Activated B cell treated with CpG ODN at 0.5 μM for 24 hours (primary cell): ENCODE results near the gene CLCA1. TPM values are rescaled to one million over a fixed set of nuclear protein-coding genes. Genes with fewer than 3 reads are reported as not detected.

Experiments used
- ATAC-seq: fragments of 200-7000 bp; cut with Tn5 transposase; one replicate; pipeline ENCODE4 v1.10.0; 2021; ENCODE audit warnings: low read depth, mild to moderate bottlenecking, moderate library complexity
- CTCF ChIA-PET: fragments of 350-600 bp; sonication (Branson Sonifier 250); formaldehyde crosslinking; loops from one replicate; lab custom pipeline; 2021; ENCODE audit warnings: antibody characterized with exemption; lab: Charles Lee
- POLR2A ChIA-PET: fragments of 350-600 bp; sonication (Branson Sonifier 250); formaldehyde crosslinking; loops from one replicate; lab custom pipeline; 2021; ENCODE audit warnings: antibody characterized with exemption; lab: Charles Lee
- DNase-seq: peaks from one replicate; pipeline ENCODE4 v3.0.0; 2022
- H3K27ac Mint-ChIP-seq: one replicate; pipeline ENCODE4 v1.8.0; 2020; ENCODE audit warnings: mixed read lengths
- H3K27me3 Mint-ChIP-seq: one replicate; pipeline ENCODE4 v1.8.0; 2021; ENCODE audit warnings: mixed read lengths
- H3K36me3 Mint-ChIP-seq: one replicate; pipeline ENCODE4 v1.8.0; 2021; ENCODE audit warnings: low read depth, mixed read lengths
- H3K4me1 Mint-ChIP-seq: one replicate; pipeline ENCODE4 v1.8.0; 2021; ENCODE audit warnings: mixed read lengths
- H3K4me3 Mint-ChIP-seq: one replicate; pipeline ENCODE4 v1.8.0; 2020; ENCODE audit warnings: mild to moderate bottlenecking, mixed read lengths
- H3K9me3 Mint-ChIP-seq: one replicate; pipeline ENCODE4 v1.8.0; 2020; ENCODE audit warnings: mixed read lengths
- intact Hi-C: fragments of 100-400 bp; cut with micrococcal nuclease; formaldehyde crosslinking; loops from one replicate; pipeline ENCODE4 v1.15.1; 2024
- total RNA-seq: library from RNA; stranded (reverse); gene quantifications from 2 replicates; pipeline ENCODE4 v1.2.3, GENCODE V29; 2022
- TF ChIP-seq, protein P1 (sequence below): fragments of 200-600 bp; IDR thresholded peaks from one replicate; pipeline ENCODE4 v1.8.0; 2022; ENCODE audit warnings: antibody characterized with exemption, mild to moderate bottlenecking

Gene CLCA1
- total RNA-seq, 1 donor from 2014 or later, result not detected

DNA sequence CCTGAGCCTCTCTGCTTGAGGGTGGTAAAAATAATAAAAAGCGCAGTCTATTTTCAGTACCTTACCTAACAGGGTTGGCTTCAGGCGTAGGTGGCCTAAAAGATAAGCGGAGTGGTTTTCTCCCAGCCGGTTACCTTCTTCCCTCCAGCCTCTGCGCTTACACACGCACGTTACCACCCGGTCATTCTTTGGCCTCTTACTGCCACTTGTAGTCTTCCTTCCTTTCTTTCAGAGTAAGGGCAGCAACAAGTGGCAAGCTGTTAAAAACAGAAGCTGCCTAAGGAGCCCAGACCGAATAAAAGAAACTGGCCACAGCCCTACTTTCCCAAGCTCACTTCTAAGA is 35.4 kb downstream of the CLCA1 start:
- ChIA-PET CTCF (interaction anchor here (1.5 to 2.4 kb wide), 5 partner anchors 12 to 184 kb away, joined by 3 to 13 read pairs (median 6); no protein-coding TSS in a partner anchor), POLR2A (no interaction called here)
- TF ChIP-seq, protein P1, sequence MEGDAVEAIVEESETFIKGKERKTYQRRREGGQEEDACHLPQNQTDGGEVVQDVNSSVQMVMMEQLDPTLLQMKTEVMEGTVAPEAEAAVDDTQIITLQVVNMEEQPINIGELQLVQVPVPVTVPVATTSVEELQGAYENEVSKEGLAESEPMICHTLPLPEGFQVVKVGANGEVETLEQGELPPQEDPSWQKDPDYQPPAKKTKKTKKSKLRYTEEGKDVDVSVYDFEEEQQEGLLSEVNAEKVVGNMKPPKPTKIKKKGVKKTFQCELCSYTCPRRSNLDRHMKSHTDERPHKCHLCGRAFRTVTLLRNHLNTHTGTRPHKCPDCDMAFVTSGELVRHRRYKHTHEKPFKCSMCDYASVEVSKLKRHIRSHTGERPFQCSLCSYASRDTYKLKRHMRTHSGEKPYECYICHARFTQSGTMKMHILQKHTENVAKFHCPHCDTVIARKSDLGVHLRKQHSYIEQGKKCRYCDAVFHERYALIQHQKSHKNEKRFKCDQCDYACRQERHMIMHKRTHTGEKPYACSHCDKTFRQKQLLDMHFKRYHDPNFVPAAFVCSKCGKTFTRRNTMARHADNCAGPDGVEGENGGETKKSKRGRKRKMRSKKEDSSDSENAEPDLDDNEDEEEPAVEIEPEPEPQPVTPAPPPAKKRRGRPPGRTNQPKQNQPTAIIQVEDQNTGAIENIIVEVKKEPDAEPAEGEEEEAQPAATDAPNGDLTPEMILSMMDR, result no peak
- Mint-ChIP-seq H3K27me3 (peaks cover 12% of the 10 kb centered on the region), H3K4me1 (peaks cover 2% of the 10 kb centered on the region), H3K27ac (no peak overlapping the region), H3K9me3 (no peaks in the 10 kb centered on the region), H3K36me3 (no peaks in the 10 kb centered on the region), H3K4me3 (no peak overlapping the region)
- intact Hi-C loops, result loop anchor here (5.0 kb wide), 2 partner anchors 183 to 198 kb away; partner anchors contain the start of gene SH3GLB1
- ATAC-seq (no peak), DNase-seq (no peak)

DNA sequence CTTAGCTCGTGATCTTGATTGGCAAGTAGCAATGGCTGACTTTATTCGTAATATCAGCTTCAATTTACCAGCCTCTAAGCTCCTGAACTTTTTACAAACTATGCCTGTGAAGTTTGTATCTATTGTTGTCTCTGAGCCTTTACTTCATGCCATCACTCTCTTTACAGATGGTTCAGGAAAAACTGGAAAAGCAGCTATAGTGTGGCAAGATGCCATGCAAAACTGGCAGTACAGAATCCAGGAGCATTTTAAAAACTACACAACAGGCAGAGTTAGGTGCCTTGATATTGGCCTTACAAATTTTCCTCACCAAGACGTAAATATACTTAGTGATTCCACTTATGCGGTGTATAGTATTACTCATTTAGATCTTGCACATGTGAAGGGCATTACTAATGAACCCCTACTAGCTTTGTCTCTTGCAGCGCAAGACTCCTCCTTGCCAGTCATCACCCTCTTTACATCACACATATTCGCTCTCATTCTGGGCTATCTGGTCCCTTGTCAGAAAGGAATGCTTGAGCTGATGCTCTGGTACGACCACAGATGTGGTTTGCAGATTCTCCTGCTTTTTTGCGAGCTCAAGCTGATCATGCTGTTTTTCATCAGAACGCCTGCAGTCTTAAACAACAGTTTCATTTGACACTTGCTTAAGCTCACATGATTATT is 36.3 kb downstream of the CLCA1 start:
- Mint-ChIP-seq H3K27me3 (peaks cover 12% of the 10 kb centered on the region), H3K4me3 (no peak overlapping the region), H3K36me3 (no peaks in the 10 kb centered on the region), H3K9me3 (no peaks in the 10 kb centered on the region), H3K4me1 (peaks cover 2% of the 10 kb centered on the region), H3K27ac (no peak overlapping the region)
- DNase-seq (no peak), ATAC-seq (no peak)
- ChIA-PET CTCF (interaction anchor here (0.8 to 2.4 kb wide), 7 partner anchors 11 to 183 kb away, joined by 3 to 13 read pairs (median 5); no protein-coding TSS in a partner anchor), POLR2A (interaction anchor here (0.5 kb wide), 1 partner anchor 409 kb away, joined by 6 read pairs; the partner anchor contains the start of gene HS2ST1)
- TF ChIP-seq, protein P1, result no peak
- intact Hi-C loops, result loop anchor here (5.0 kb wide), 2 partner anchors 182 to 197 kb away; partner anchors contain the start of gene SH3GLB1

DNA sequence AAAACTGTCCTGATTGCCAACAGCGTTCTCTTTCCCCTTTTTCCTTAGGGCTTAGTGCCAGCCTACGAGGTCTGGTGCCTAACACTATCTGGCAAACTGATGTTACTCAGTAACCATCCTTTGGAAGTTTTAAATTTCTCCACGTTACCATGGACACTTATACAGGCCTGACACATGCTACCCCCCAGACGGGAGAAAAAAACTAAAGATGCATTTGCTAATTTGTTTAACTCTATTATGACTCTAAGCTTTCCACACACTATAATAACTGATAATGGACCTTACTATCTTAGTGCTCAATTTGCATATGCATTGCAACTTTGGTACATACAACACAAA is 36.8 kb downstream of the CLCA1 start:
- intact Hi-C loops, result no loop called here
- Mint-ChIP-seq H3K9me3 (no peaks in the 10 kb centered on the region), H3K4me1 (peaks cover 2% of the 10 kb centered on the region), H3K36me3 (no peaks in the 10 kb centered on the region), H3K4me3 (no peak overlapping the region), H3K27ac (no peak overlapping the region), H3K27me3 (peaks cover 12% of the 10 kb centered on the region)
- ChIA-PET CTCF (interaction anchor here (0.8 to 2.4 kb wide), 7 partner anchors 11 to 149 kb away, joined by 3 to 13 read pairs (median 5); no protein-coding TSS in a partner anchor), POLR2A (interaction anchor here (0.5 kb wide), 1 partner anchor 409 kb away, joined by 6 read pairs; the partner anchor contains the start of gene HS2ST1)
- TF ChIP-seq, protein P1, result no peak
- DNase-seq (no peak), ATAC-seq (no peak)

DNA sequence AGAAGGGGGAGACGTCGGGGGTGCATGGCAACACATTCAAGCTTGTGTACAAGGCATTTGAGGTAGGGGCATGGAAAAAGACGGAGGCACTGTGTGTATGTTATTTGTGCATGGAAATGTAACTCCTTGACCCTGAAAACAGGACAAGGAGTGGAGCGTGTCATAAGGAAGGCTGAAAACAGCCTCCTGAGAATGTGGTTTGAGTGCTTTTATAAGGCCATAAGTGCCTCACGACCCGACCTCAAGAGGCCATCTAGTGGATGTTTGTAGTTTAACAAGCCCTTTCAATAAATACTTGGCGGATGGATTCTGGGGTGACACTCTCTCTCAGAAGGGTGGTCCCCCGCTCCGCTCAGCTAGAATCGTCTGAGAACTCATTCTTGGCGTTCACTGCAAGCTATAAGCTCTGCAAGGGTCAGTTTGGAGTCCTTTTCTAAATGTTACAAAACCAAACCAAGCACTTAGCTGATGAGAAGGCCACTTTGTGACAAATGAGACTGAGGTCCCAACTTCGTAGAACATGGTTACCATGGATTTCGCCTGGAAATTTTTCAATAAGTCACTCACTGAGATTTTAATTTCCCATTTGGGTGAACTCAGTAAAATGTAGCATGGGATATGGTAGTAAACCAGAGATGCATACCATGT is 39.3 kb downstream of the CLCA1 start:
- Mint-ChIP-seq H3K9me3 (no peaks in the 10 kb centered on the region), H3K27me3 (peaks cover 11% of the 10 kb centered on the region), H3K36me3 (no peaks in the 10 kb centered on the region), H3K4me3 (no peak overlapping the region), H3K27ac (no peak overlapping the region), H3K4me1 (no peaks in the 10 kb centered on the region)
- no peak for ATAC-seq
- DNase-seq, result no peak
- CTCF ChIA-PET, result interaction anchor here (0.7 to 3.7 kb wide), 6 partner anchors 9 to 196 kb away, joined by 3 to 21 read pairs (median 4); no protein-coding TSS in a partner anchor
- TF ChIP-seq, protein P1, result no peak
- intact Hi-C loops, result loop anchor here (1.0 kb wide), 1 partner anchor 8 kb away; no protein-coding TSS in a partner anchor
- POLR2A ChIA-PET, result no interaction called here

DNA sequence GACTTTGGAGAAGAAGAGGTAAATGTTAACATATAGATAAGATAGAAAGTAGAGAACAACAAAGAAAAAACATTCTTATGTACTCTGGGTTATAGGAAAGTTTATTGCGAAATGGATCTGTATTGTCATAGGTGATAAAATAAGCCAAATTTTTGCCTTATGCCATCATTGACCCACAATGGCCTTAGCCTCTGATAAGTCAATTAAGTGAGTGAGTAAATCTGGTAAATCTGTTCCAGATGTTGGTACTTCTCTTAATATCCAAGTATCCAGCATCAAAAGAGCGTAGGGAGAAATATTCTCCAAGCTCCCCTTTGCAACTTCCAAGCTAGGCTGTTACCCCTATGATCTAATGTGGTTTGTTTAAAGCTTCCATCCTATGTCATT is 39.8 kb downstream of the CLCA1 start:
- no peaks in the 10 kb centered on the region for H3K4me1 Mint-ChIP-seq
- H3K9me3 Mint-ChIP-seq, result no peaks in the 10 kb centered on the region
- H3K27ac Mint-ChIP-seq, result no peak overlapping the region
- DNase-seq, result no peak
- intact Hi-C loops, result loop anchor here (1.0 kb wide), 1 partner anchor 8 kb away; no protein-coding TSS in a partner anchor
- H3K27me3 Mint-ChIP-seq, result peaks cover 6% of the 10 kb centered on the region
- H3K36me3 Mint-ChIP-seq, result no peaks in the 10 kb centered on the region
- TF ChIP-seq, protein P1, result no peak
- ChIA-PET POLR2A (no interaction called here), CTCF (interaction anchor here (1.1 to 3.7 kb wide), 5 partner anchors 9 to 180 kb away, joined by 3 to 21 read pairs (median 4); no protein-coding TSS in a partner anchor)
- no peak overlapping the region for H3K4me3 Mint-ChIP-seq
- ATAC-seq, result no peak
